Muscle layer of colon (tissue), 2 donors: ENCODE data around the gene PFKFB2.

Experiments used
- H3K27ac ChIP-seq: one replicate; pipeline ENCODE4 v1.7.0; 2013; ENCODE audit warnings: low read depth, mild to moderate bottlenecking, low read length, moderate library complexity
- H3K27me3 ChIP-seq, 2 donors: one replicate each; pipeline ENCODE4 v1.7.0; 2013; ENCODE audit warnings: low read length in 2 of 2, mild to moderate bottlenecking in 2 of 2; ENCODE audit not compliant: insufficient read depth in 2 of 2, control insufficient read depth in 1 of 2
- H3K36me3 ChIP-seq: one replicate; pipeline ENCODE4 v1.7.0; 2013; ENCODE audit warnings: mild to moderate bottlenecking, low read length; ENCODE audit not compliant: insufficient read depth
- H3K4me1 ChIP-seq: one replicate; pipeline ENCODE4 v1.7.0; 2013; ENCODE audit warnings: mild to moderate bottlenecking, low read length; ENCODE audit not compliant: insufficient read depth
- H3K4me3 ChIP-seq, 2 donors: one replicate each; pipeline ENCODE4 v1.7.0; 2013; ENCODE audit warnings: low read length in 2 of 2, low read depth in 1 of 2, mild to moderate bottlenecking in 1 of 2, moderate library complexity in 1 of 2
- H3K9ac ChIP-seq: one replicate; pipeline ENCODE4 v1.7.0; 2013; ENCODE audit warnings: low read length
- H3K9me3 ChIP-seq: one replicate; pipeline ENCODE4 v1.7.0; 2013; ENCODE audit warnings: mild to moderate bottlenecking, low read length
- donor health status: abdominal sarcoma.
- donor health status: Adenocarcinoma of cecum.

PFKFB2 gene

GRCh38 chr1:207102659-207103058, 49.6 kb downstream of the PFKFB2 start:
- Histone ChIP-seq H3K9me3 (no peaks in the 10 kb centered on the region), H3K27me3 (no peaks in the 10 kb centered on the region), H3K27ac (no peak overlapping the region), H3K4me1 (no peaks in the 10 kb centered on the region), H3K4me3 (no peak overlapping the region), H3K9ac (no peak overlapping the region), H3K36me3 (no peaks in the 10 kb centered on the region)

- Histone ChIP-seq H3K4me3 (no peak within 1 kb of the TSS), H3K36me3 (no peaks in the 10 kb centered on the region), H3K9me3 (no peaks in the 10 kb centered on the region), H3K9ac (no peak within 1 kb of the TSS), H3K4me1 (no peaks in the 10 kb centered on the region), H3K27me3 (no peaks in the 10 kb centered on the region), H3K27ac (no peak within 1 kb of the TSS)
Observed at GRCh38 chr1:207103892-207104373, 50.9 kb downstream of the PFKFB2 start, which contains the start of gene C4BPA. TSS of gene C4BPA (plus strand) at chr1:207104233. CDS start at chr1:207113026, 8,793 bp downstream.

GRCh38 chr1:207109004-207109403, 55.9 kb downstream of the PFKFB2 start:
- no peaks in the 10 kb centered on the region for H3K27me3 ChIP-seq
- H3K4me3 ChIP-seq, result no peak overlapping the region
- no peak overlapping the region for H3K27ac ChIP-seq
- no peaks in the 10 kb centered on the region for H3K9me3 ChIP-seq
- no peaks in the 10 kb centered on the region for H3K36me3 ChIP-seq
- no peak overlapping the region for H3K9ac ChIP-seq
- H3K4me1 ChIP-seq, result no peaks in the 10 kb centered on the region

- H3K36me3 ChIP-seq, result no peaks in the 10 kb centered on the region
- H3K4me1 ChIP-seq, result no peaks in the 10 kb centered on the region
- no peak overlapping the region for H3K9ac ChIP-seq
- H3K4me3 ChIP-seq, result no peak overlapping the region
- no peaks in the 10 kb centered on the region for H3K27me3 ChIP-seq
- no peaks in the 10 kb centered on the region for H3K9me3 ChIP-seq
- H3K27ac ChIP-seq, result no peak overlapping the region
Observed at GRCh38 chr1:207112616-207113296, 59.7 kb downstream of the PFKFB2 start.

GRCh38 chr1:207115269-207115668, 62.2 kb downstream of the PFKFB2 start:
- no peaks in the 10 kb centered on the region for H3K9me3 ChIP-seq
- no peak overlapping the region for H3K4me3 ChIP-seq
- H3K4me1 ChIP-seq, result no peaks in the 10 kb centered on the region
- no peaks in the 10 kb centered on the region for H3K27me3 ChIP-seq
- H3K9ac ChIP-seq, result no peak overlapping the region
- H3K27ac ChIP-seq, result no peak overlapping the region
- H3K36me3 ChIP-seq, result no peaks in the 10 kb centered on the region

GRCh38 chr1:207124389-207124788, 71.3 kb downstream of the PFKFB2 start:
- no peaks in the 10 kb centered on the region for H3K36me3 ChIP-seq
- H3K27me3 ChIP-seq, result no peaks in the 10 kb centered on the region
- H3K4me3 ChIP-seq, result no peak overlapping the region
- no peaks in the 10 kb centered on the region for H3K4me1 ChIP-seq
- peaks cover 4% of the 10 kb centered on the region for H3K9me3 ChIP-seq
- no peak overlapping the region for H3K27ac ChIP-seq
- H3K9ac ChIP-seq, result no peak overlapping the region

- no peaks in the 10 kb centered on the region for H3K36me3 ChIP-seq
- H3K9me3 ChIP-seq, result peaks cover 10% of the 10 kb centered on the region
- no peak overlapping the region for H3K27ac ChIP-seq
- no peak overlapping the region for H3K9ac ChIP-seq
- no peaks in the 10 kb centered on the region for H3K27me3 ChIP-seq
- H3K4me1 ChIP-seq, result no peaks in the 10 kb centered on the region
- H3K4me3 ChIP-seq, result no peak overlapping the region
Observed at GRCh38 chr1:207128336-207128921, 75.4 kb downstream of the PFKFB2 start.

GRCh38 chr1:207129053-207129452, 76.0 kb downstream of the PFKFB2 start:
- no peaks in the 10 kb centered on the region for H3K27me3 ChIP-seq
- H3K4me1 ChIP-seq, result no peaks in the 10 kb centered on the region
- H3K27ac ChIP-seq, result no peak overlapping the region
- H3K36me3 ChIP-seq, result no peaks in the 10 kb centered on the region
- H3K4me3 ChIP-seq, result no peak overlapping the region
- H3K9me3 ChIP-seq, result peaks cover 10% of the 10 kb centered on the region
- no peak overlapping the region for H3K9ac ChIP-seq
